Activated CD8-positive, alpha-beta T cell treated with anti-CD3 and anti-CD28 coated beads, Interleukin-2, amount 10 ng/mL, durations not matched to agents 7 days and 5 days (primary cell): ENCODE data around the gene BMPR1B. TPM values are rescaled to one million over a fixed set of nuclear protein-coding genes. Genes with fewer than 3 reads are reported as not detected.

ENCODE experiments used
- ATAC-seq: fragments of 150-1000 bp; cut with Tn5 transposase; one replicate; pipeline ENCODE4 v1.10.0; 2021; ENCODE audit warnings: moderate library complexity
- CTCF ChIA-PET: fragments of 350-600 bp; sonication (Branson Sonifier 250); formaldehyde crosslinking; loops from one replicate; lab custom pipeline; 2021; ENCODE audit warnings: antibody characterized with exemption; lab: Charles Lee
- POLR2A ChIA-PET: fragments of 350-600 bp; sonication (Branson Sonifier 250); formaldehyde crosslinking; loops from one replicate; lab custom pipeline; 2021; ENCODE audit warnings: antibody characterized with exemption; lab: Charles Lee
- DNase-seq: peaks from one replicate; pipeline ENCODE4 v3.0.0-alpha.2; 2020
- H3K27ac Mint-ChIP-seq: one replicate; pipeline ENCODE4 v1.8.0; 2021; ENCODE audit warnings: mild to moderate bottlenecking, mixed read lengths
- H3K27me3 Mint-ChIP-seq: one replicate; pipeline ENCODE4 v1.8.0; 2021; ENCODE audit warnings: low read depth, mixed read lengths
- H3K36me3 Mint-ChIP-seq: one replicate; pipeline ENCODE4 v1.8.0; 2021; ENCODE audit warnings: low read depth, mixed read lengths
- H3K4me1 Mint-ChIP-seq: one replicate; pipeline ENCODE4 v1.8.0; 2021; ENCODE audit warnings: low read depth, mixed read lengths
- H3K4me3 Mint-ChIP-seq: one replicate; pipeline ENCODE4 v1.8.0; 2021; ENCODE audit warnings: mild to moderate bottlenecking, mixed read lengths
- H3K9me3 Mint-ChIP-seq: one replicate; pipeline ENCODE4 v1.8.0; 2022; ENCODE audit warnings: mixed read lengths; ENCODE audit not compliant: insufficient read depth
- total RNA-seq, 2 experiments: library from RNA; stranded (reverse); gene quantifications; one replicate each; pipeline ENCODE4 v1.2.3, GENCODE V29; 2021

BMPR1B gene
- total RNA-seq, 2 experiments from 2014 or later, result not detected

DNA sequence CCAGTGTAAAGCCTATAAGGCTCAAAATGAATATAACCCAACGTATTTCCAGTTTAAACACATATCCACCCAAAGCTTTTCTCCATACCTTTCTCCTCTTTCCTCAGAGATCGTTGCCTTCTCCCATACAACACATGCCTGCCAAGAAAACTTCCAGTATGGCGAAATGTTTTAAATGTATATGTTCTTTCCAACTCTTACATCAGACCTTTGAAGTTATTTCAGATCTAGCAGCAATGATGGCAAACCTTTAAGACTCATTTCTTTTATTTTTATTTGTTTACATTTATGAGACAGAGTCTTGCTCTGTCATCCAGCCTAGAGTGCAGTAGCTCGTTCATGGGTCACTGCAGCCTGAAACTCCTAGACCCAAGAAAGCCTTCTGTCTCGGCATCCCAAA is 265.4 kb downstream of the BMPR1B start:
- CTCF ChIA-PET, result no interaction called here
- H3K36me3 Mint-ChIP-seq, result no peaks in the 10 kb centered on the region
- POLR2A ChIA-PET, result no interaction called here

DNA sequence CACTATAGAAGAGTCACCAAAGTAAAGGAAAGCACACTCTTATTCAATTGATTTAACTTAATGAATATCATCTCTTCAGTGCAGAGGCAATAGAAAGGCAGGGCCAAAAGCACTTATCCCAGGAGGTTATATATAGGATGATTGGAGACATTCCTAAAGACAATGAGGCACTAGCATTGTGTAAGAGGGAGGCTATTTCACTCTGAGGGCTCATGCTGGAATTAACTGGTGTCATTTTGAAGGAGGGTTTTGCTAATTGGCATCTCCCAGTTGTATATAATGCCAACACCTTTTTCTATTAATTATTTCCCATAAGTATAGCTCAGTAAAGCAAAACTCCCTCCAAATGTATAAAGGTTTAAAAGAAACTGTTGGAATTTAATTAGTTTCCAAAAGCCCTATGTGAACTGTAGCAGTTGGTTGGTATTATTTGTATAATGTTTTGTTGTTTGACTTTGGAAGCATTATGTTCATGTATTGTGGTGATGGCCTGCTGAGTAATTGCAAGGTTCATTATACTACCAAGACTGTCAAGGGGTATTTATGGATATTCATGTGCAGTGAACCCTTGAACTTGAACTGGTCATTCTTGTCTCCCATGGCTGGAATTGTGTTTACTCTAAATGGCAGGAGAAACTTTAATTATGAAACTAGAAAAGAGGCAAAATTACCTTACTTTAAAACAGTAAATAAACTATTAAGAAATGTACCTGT is 270.3 kb downstream of the BMPR1B start:
- CTCF ChIA-PET, result no interaction called here

More for the DNA sequence above, 265.4 kb downstream of the BMPR1B start:
- no peaks in the 10 kb centered on the region for H3K4me1 Mint-ChIP-seq
- H3K27me3 Mint-ChIP-seq, result peaks cover 3% of the 10 kb centered on the region
- no peak overlapping the region for H3K27ac Mint-ChIP-seq
- H3K9me3 Mint-ChIP-seq, result no peaks in the 10 kb centered on the region
- ATAC-seq (no peak), DNase-seq (no peak)
- no peak overlapping the region for H3K4me3 Mint-ChIP-seq

DNA sequence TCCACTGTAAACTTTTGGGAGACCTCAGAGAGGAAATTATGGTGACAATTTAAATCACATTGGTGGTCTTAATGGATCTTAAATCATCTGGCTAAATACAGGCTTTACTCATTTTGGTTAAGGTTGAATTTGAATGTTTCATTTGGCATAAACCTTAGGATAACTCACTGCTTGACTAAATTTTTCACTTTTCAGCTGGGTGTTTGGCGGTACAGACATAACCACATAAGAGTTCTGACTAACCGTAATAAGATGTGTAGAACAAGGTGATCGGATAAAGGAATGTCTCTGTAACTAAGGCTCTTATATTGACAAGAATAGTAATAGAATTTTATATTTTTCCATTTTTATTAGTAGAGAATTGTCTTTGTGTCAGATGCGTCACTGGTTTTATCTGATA is 281.0 kb downstream of the BMPR1B start:
- H3K27ac Mint-ChIP-seq, result no peak overlapping the region
- H3K4me1 Mint-ChIP-seq, result no peaks in the 10 kb centered on the region
- H3K36me3 Mint-ChIP-seq, result no peaks in the 10 kb centered on the region
- ChIA-PET POLR2A (no interaction called here), CTCF (no interaction called here)
- no peaks in the 10 kb centered on the region for H3K9me3 Mint-ChIP-seq
- no peak for DNase-seq
- H3K4me3 Mint-ChIP-seq, result no peak overlapping the region
- no peak for ATAC-seq
- no peaks in the 10 kb centered on the region for H3K27me3 Mint-ChIP-seq

More for the DNA sequence above, 270.3 kb downstream of the BMPR1B start:
- no peaks in the 10 kb centered on the region for H3K4me1 Mint-ChIP-seq
- ATAC-seq (no peak), DNase-seq (no peak)
- no peaks in the 10 kb centered on the region for H3K36me3 Mint-ChIP-seq
- no peak overlapping the region for H3K4me3 Mint-ChIP-seq
- H3K9me3 Mint-ChIP-seq, result no peaks in the 10 kb centered on the region
- H3K27ac Mint-ChIP-seq, result no peak overlapping the region
- peaks cover 3% of the 10 kb centered on the region for H3K27me3 Mint-ChIP-seq
- POLR2A ChIA-PET, result no interaction called here

DNA sequence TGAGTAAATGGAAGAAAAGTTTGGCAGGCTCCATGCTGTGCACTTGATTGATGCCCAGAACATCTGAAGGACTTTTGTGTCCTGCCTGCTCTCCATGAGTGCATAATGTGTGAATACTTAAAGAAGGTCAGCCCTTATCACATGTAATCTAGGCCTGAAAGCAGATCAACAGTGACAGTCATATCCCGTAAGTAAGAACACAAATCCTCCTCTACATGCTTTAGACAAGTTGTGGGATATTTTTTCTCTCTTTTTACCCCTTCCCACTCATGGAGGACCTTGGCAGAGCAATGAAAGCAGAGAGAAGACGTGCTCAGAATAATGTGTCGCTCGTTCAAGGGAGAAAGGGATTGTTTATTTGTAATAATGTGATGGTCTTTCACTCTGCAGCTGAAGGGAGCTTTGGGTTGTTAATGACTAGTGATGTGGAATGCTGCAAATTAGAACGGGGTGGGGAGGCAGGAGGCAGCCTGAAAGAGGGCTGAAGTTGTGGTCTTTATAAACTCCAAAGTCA is 286.6 kb downstream of the BMPR1B start:
- ATAC-seq (no peak), DNase-seq (no peak)
- H3K27ac Mint-ChIP-seq, result no peak overlapping the region
- no peaks in the 10 kb centered on the region for H3K4me1 Mint-ChIP-seq
- ChIA-PET POLR2A (no interaction called here), CTCF (no interaction called here)
- no peaks in the 10 kb centered on the region for H3K36me3 Mint-ChIP-seq
- H3K9me3 Mint-ChIP-seq, result no peaks in the 10 kb centered on the region
- H3K27me3 Mint-ChIP-seq, result no peaks in the 10 kb centered on the region
- no peak overlapping the region for H3K4me3 Mint-ChIP-seq

DNA sequence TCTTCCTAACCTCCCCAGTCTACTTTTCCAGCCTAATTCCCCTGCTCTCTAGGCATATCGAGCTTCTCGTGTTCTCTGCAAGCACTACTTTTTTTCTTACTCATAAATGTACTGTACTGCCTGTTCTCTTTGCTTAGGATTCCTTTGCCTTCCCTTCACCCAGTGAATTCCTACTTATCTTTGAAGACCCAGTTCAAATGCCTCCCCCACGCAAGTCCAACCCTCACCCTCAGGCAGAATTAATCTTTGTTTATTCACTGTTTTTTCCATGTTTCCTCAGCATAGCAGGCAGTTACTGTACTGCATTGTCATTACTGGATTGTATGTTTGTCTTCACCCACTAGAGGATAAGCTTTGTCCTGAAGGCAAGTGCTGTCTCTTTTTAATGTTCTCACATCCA is 287.7 kb downstream of the BMPR1B start:
- peaks cover 2% of the 10 kb centered on the region for H3K27me3 Mint-ChIP-seq
- no peak overlapping the region for H3K27ac Mint-ChIP-seq
- ChIA-PET POLR2A (no interaction called here), CTCF (interaction anchor here (0.8 kb wide), 1 partner anchor 33 kb away, joined by 3 read pairs; no protein-coding TSS in a partner anchor)
- no peak for DNase-seq
- H3K4me3 Mint-ChIP-seq, result no peak overlapping the region
- H3K4me1 Mint-ChIP-seq, result no peaks in the 10 kb centered on the region
- H3K9me3 Mint-ChIP-seq, result no peaks in the 10 kb centered on the region
- no peaks in the 10 kb centered on the region for H3K36me3 Mint-ChIP-seq
- no peak for ATAC-seq

DNA sequence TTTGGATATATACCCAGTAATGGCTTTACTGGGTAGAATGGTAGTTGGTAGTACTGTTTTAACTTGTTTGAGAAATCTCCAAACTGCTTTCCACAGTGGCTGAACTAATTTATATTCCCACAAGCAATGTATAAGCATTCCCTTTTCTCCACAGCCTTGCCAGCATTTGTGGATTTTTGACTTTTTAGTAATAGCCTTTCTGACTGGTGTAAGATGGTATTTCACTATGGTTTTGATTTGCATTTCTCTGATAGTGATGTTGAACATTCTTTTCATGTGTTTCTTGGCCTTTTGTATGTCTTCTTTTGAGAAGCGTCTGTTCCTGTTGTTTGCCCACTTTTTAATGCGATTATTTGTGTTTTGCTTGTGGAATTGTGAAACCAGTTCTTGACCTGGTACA is 290.5 kb downstream of the BMPR1B start:
- Mint-ChIP-seq H3K36me3 (no peaks in the 10 kb centered on the region), H3K27ac (no peak overlapping the region), H3K4me1 (no peaks in the 10 kb centered on the region), H3K4me3 (no peak overlapping the region), H3K9me3 (no peaks in the 10 kb centered on the region), H3K27me3 (peaks cover 2% of the 10 kb centered on the region)
- ATAC-seq, result no peak
- no peak for DNase-seq
- CTCF ChIA-PET, result no interaction called here
- POLR2A ChIA-PET, result no interaction called here

DNA sequence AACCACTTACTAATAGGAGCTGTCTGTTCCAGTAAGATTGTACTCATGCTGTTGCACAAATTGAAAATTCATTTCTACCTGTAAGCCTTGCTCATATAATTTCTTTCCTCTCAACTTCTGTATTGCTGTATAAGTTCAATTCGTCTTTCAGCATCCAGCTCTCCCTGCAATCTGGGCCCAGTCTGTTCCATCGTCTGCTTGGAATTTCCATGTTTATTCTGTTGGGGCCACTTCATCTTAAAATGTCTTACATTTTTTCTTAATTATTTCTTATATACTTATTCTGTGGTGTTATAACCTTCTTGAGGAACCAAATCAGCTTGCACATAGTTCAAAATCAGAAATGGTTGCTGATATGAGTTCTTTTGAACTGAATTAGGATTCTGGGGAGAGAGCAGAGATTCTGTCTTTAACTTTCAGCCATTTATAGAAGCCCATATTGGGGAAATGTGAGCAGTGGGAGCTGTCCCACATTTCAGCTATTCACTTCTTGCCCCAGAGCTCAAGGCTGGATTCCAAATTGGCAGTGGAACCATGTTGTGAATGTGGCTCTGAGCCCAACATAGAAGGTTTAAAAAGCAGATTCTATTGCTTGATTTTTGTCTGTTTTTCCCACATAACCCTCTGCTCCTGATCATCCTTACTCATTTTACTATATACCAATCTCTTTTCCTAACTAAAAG is 291.9 kb downstream of the BMPR1B start:
- ATAC-seq, result no peak
- Mint-ChIP-seq H3K27ac (no peak overlapping the region), H3K9me3 (no peaks in the 10 kb centered on the region), H3K36me3 (no peaks in the 10 kb centered on the region), H3K4me3 (no peak overlapping the region), H3K4me1 (no peaks in the 10 kb centered on the region), H3K27me3 (peaks cover 2% of the 10 kb centered on the region)
- no peak for DNase-seq
- ChIA-PET CTCF (no interaction called here), POLR2A (no interaction called here)

DNA sequence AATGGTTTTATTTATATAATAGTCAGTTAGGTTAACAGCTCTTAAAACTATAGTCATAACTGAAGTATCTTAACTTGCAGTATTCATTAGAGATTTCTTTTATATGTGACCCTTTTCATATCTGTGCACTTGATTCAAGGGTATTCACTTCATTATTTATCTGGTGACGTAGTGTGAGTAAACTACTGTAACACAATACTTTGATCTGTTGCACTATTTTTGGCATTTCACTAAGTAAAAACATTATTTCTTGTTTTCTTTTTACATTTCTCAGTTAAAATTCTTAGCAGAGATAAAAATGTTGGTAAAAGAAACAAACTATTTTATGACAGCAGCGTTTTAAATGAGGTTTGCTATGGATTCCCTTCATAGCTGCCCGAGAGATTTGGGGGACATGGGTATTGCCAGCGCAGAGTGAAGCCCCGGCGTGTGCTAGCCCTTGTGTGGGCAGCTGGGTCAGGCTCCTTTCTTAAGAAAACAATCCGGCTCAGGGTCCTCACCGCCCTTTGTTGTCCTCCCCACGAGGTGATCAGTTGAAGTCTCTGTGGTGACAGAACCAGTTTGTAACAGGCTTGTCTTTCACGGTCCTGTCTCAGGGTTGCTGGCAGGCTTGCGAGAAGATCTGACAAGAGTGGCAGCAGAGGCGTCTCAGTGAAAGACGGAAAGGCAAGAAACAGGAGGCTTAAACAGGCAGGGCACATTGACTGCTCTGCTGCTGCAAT is 293.4 kb downstream of the BMPR1B start:
- DNase-seq (no peak), ATAC-seq (no peak)
- ChIA-PET POLR2A (no interaction called here), CTCF (no interaction called here)
- peaks cover 2% of the 10 kb centered on the region for H3K27me3 Mint-ChIP-seq
- no peaks in the 10 kb centered on the region for H3K9me3 Mint-ChIP-seq
- no peak overlapping the region for H3K4me3 Mint-ChIP-seq
- H3K27ac Mint-ChIP-seq, result no peak overlapping the region
- H3K4me1 Mint-ChIP-seq, result no peaks in the 10 kb centered on the region
- no peaks in the 10 kb centered on the region for H3K36me3 Mint-ChIP-seq

DNA sequence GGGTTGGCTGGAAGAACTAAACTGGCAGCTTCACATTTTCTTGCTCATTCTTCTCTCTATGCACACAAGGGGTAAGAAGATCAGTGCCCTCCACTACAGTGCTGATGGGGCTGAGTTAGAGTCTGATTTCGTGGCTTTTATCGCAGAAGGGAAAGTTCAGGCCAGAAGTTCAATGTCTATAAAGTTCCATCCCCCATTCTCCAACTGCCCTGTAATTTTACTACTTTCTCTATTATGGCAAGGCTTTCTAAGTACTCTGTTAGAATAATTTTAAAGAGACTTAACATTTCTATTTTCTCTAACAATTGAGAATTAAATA is 293.9 kb downstream of the BMPR1B start:
- Mint-ChIP-seq H3K27ac (no peak overlapping the region), H3K27me3 (peaks cover 2% of the 10 kb centered on the region), H3K4me1 (no peaks in the 10 kb centered on the region), H3K9me3 (no peaks in the 10 kb centered on the region), H3K36me3 (no peaks in the 10 kb centered on the region), H3K4me3 (no peak overlapping the region)
- ATAC-seq, result no peak
- ChIA-PET CTCF (no interaction called here), POLR2A (no interaction called here)
- no peak for DNase-seq

DNA sequence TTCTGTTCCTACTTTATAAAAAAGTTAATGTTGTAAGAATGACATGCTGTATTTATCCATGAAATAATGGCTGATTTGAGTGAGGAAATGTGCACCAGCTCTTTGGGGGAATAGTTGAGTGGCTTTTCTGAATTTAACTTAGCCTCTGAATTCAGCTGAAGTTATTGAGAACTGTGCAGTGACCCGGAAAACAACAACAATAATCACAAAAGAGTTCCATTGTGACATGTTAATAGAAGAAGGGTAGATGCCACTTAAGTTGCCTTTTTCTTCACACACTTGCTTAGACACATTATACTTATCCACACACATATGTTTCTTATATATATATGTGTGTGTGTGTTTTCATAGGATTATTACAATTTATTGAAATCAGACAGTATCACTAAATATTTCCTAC is 301.2 kb downstream of the BMPR1B start:
- ChIA-PET POLR2A (no interaction called here), CTCF (no interaction called here)
- no peaks in the 10 kb centered on the region for H3K9me3 Mint-ChIP-seq
- no peaks in the 10 kb centered on the region for H3K36me3 Mint-ChIP-seq
- H3K27ac Mint-ChIP-seq, result no peak overlapping the region
- H3K4me1 Mint-ChIP-seq, result no peaks in the 10 kb centered on the region
- no peaks in the 10 kb centered on the region for H3K27me3 Mint-ChIP-seq
- no peak overlapping the region for H3K4me3 Mint-ChIP-seq
- ATAC-seq (no peak), DNase-seq (no peak)

DNA sequence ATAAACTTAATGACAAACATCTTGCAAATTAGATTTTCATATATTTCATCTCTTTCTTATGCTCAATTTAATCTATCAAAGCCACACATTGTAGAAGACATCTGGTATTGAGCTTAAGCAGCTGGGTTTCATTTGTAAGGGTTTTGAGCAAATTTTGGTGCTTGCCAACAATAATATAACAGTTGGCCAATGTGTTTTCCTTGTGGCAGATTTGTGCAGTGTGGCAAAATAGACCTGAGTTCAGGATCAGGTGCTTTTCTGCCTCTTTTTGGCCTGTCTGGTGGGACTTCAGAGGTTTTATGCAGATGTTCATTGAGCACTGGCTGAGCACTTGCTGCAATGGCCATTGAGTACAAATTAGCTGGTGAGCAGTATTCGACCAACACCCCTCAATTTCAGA is 301.9 kb downstream of the BMPR1B start:
- Mint-ChIP-seq H3K4me1 (no peaks in the 10 kb centered on the region), H3K27me3 (no peaks in the 10 kb centered on the region), H3K27ac (no peak overlapping the region), H3K9me3 (no peaks in the 10 kb centered on the region), H3K4me3 (no peak overlapping the region), H3K36me3 (no peaks in the 10 kb centered on the region)
- DNase-seq (no peak), ATAC-seq (no peak)
- ChIA-PET POLR2A (no interaction called here), CTCF (no interaction called here)

DNA sequence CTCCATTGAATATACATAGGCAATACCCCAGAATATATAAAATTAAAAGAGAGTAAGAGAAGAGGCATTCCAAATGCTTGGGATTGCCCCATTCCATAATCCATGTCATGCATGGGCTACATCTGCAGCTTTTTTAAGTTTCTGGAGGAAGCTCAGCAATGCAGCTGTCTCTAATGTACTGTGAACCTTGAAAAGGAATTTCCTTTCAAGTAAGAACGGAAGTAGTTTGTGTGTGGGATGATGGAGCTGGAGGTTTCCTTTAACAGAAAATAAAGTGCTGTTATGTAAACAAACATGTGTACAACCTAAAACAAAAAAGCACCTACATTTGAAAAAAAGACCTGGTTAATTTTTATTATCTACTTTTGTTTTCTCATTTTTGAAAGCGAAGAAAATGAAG is 303.5 kb downstream of the BMPR1B start:
- DNase-seq (no peak), ATAC-seq (no peak)
- CTCF ChIA-PET, result no interaction called here
- no peaks in the 10 kb centered on the region for H3K4me1 Mint-ChIP-seq
- POLR2A ChIA-PET, result no interaction called here
- no peaks in the 10 kb centered on the region for H3K36me3 Mint-ChIP-seq
- no peak overlapping the region for H3K27ac Mint-ChIP-seq
- no peaks in the 10 kb centered on the region for H3K27me3 Mint-ChIP-seq
- no peak overlapping the region for H3K4me3 Mint-ChIP-seq
- no peaks in the 10 kb centered on the region for H3K9me3 Mint-ChIP-seq
